Astrocyte (in vitro differentiated cells and primary cell): ENCODE results near the gene HMCN1. TPM values are rescaled to one million over a fixed set of nuclear protein-coding genes. Genes with fewer than 3 reads are reported as not detected.

ENCODE experiments used
- DNase-seq: peaks from one replicate; pipeline ENCODE4 v3.0.0-alpha.2; 2010; ENCODE audit warnings: low read depth
- FAIRE-seq: peaks from 2 replicates; lab custom pipeline; 2011; peaks lifted over from hg19 to GRCh38; lab: Jason Lieb, UNC
- H2AFZ ChIP-seq: 2 replicates; pipeline ENCODE4 v1.6.0; 2012; ENCODE audit warnings: low read depth, low read length, inconsistent platforms
- H3K27ac ChIP-seq: 2 replicates; pipeline ENCODE4 v1.5.1; 2011; ENCODE audit warnings: low read depth, low read length, inconsistent platforms
- H3K27me3 ChIP-seq: 2 replicates; pipeline ENCODE4 v1.6.0; 2011; ENCODE audit warnings: low read length, inconsistent platforms; ENCODE audit not compliant: insufficient read depth
- H3K36me3 ChIP-seq: 2 replicates; pipeline ENCODE4 v1.5.1; 2011; ENCODE audit warnings: low read length, inconsistent platforms; ENCODE audit not compliant: insufficient read depth
- H3K4me1 ChIP-seq: 2 replicates; pipeline ENCODE4 v1.5.1; 2011; ENCODE audit warnings: low read length, inconsistent platforms; ENCODE audit not compliant: insufficient read depth
- H3K4me2 ChIP-seq: 2 replicates; pipeline ENCODE4 v1.6.0; 2012; ENCODE audit warnings: low read length, inconsistent platforms
- H3K4me3 ChIP-seq: 2 replicates; pipeline ENCODE4 v1.5.1; 2011; ENCODE audit warnings: low read depth, mild to moderate bottlenecking, low read length, inconsistent platforms; ENCODE audit not compliant: insufficient read depth
- H3K79me2 ChIP-seq: 2 replicates; pipeline ENCODE4 v1.6.0; 2012; ENCODE audit warnings: mild to moderate bottlenecking, low read length, inconsistent platforms; ENCODE audit not compliant: insufficient read depth
- H3K9ac ChIP-seq: 2 replicates; pipeline ENCODE4 v1.6.0; 2012; ENCODE audit warnings: mild to moderate bottlenecking, low read length, inconsistent platforms
- H3K9me3 ChIP-seq: 2 replicates; pipeline ENCODE4 v1.5.1; 2012; ENCODE audit warnings: low read depth, mild to moderate bottlenecking, low read length, inconsistent platforms; ENCODE audit not compliant: insufficient read depth
- H4K20me1 ChIP-seq: 2 replicates; pipeline ENCODE4 v1.6.0; 2012; ENCODE audit warnings: low read length, inconsistent platforms; ENCODE audit not compliant: insufficient read depth
- H3K27ac Mint-ChIP-seq: one replicate; pipeline ENCODE4 v1.8.0; 2021; ENCODE audit warnings: mild to moderate bottlenecking, mixed read lengths; ENCODE audit not compliant: unreplicated experiment
- H3K27me3 Mint-ChIP-seq: one replicate; pipeline ENCODE4 v1.8.0; 2021; ENCODE audit warnings: low read depth, mixed read lengths; ENCODE audit not compliant: unreplicated experiment
- H3K36me3 Mint-ChIP-seq: one replicate; pipeline ENCODE4 v1.8.0; 2021; ENCODE audit warnings: low read depth, mixed read lengths; ENCODE audit not compliant: unreplicated experiment
- H3K4me1 Mint-ChIP-seq: one replicate; pipeline ENCODE4 v1.8.0; 2021; ENCODE audit warnings: low read depth, mixed read lengths; ENCODE audit not compliant: unreplicated experiment
- H3K4me3 Mint-ChIP-seq: one replicate; pipeline ENCODE4 v1.8.0; 2021; ENCODE audit warnings: mild to moderate bottlenecking, moderate library complexity, mixed read lengths; ENCODE audit not compliant: unreplicated experiment
- H3K9me3 Mint-ChIP-seq: one replicate; pipeline ENCODE4 v1.8.0; 2021; ENCODE audit warnings: mild to moderate bottlenecking, mixed read lengths; ENCODE audit not compliant: unreplicated experiment
- EZH2 ChIP-seq: IDR thresholded peaks from 2 replicates; pipeline ENCODE4 v1.6.1; 2012; ENCODE audit warnings: mild to moderate bottlenecking, low read length, inconsistent platforms; ENCODE audit not compliant: insufficient read depth
- total RNA-seq: library from RNA; stranded (reverse); gene quantifications from 2 replicates; pipeline ENCODE4 v1.2.1, GENCODE V29; 2021
- TF ChIP-seq, protein P1 (sequence below): IDR thresholded peaks from 2 replicates; pipeline ENCODE4 v1.5.1; 2011; ENCODE audit warnings: low read depth, mild to moderate bottlenecking, inconsistent platforms, low read length, moderate library complexity; ENCODE audit not compliant: insufficient read depth

HMCN1 gene
- total RNA-seq, 1 donor from 2014 or later = 19.7 TPM

DNA sequence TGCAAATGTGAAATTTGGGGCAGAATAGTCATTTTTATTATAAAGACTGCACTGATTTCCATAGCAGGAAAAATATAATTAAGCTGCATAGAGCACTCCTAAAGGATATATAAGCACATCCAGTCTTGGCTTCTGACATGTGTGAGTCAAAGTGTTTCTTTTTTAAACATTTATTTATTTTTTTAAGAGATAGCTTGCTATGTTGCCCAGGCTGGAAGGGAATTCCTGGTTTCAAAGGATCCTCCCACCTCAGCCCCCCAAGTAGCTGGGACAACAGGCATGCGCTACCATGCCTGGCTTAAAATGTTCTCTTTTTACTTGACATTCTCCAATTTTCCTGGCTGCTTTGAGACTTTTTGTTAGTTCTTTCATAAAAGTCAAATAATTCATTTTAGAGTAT is 126.1 kb downstream of the HMCN1 start:
- peaks cover 38% of the 10 kb centered on the region for H3K4me1 Mint-ChIP-seq
- no peaks in the 10 kb centered on the region for H3K27me3 Mint-ChIP-seq
- Histone ChIP-seq H3K9me3 (no peaks in the 10 kb centered on the region), H3K4me3 (no peak overlapping the region), H3K27ac (peak overlapping the region; percentile 64), H4K20me1 (no peaks in the 10 kb centered on the region), H3K9ac (no peak overlapping the region), H3K4me1 (peaks cover 45% of the 10 kb centered on the region), H2AFZ (no peak overlapping the region), H3K36me3 (no peaks in the 10 kb centered on the region), H3K4me2 (no peak overlapping the region), H3K27me3 (no peaks in the 10 kb centered on the region), H3K79me2 (no peaks in the 10 kb centered on the region)
- no peak overlapping the region for H3K4me3 Mint-ChIP-seq
- TF ChIP-seq, protein P1, sequence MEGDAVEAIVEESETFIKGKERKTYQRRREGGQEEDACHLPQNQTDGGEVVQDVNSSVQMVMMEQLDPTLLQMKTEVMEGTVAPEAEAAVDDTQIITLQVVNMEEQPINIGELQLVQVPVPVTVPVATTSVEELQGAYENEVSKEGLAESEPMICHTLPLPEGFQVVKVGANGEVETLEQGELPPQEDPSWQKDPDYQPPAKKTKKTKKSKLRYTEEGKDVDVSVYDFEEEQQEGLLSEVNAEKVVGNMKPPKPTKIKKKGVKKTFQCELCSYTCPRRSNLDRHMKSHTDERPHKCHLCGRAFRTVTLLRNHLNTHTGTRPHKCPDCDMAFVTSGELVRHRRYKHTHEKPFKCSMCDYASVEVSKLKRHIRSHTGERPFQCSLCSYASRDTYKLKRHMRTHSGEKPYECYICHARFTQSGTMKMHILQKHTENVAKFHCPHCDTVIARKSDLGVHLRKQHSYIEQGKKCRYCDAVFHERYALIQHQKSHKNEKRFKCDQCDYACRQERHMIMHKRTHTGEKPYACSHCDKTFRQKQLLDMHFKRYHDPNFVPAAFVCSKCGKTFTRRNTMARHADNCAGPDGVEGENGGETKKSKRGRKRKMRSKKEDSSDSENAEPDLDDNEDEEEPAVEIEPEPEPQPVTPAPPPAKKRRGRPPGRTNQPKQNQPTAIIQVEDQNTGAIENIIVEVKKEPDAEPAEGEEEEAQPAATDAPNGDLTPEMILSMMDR = no peak
- no peak for TF ChIP-seq EZH2
- H3K27ac Mint-ChIP-seq = no peak overlapping the region
- H3K36me3 Mint-ChIP-seq = no peaks in the 10 kb centered on the region
- H3K9me3 Mint-ChIP-seq = peaks cover 1% of the 10 kb centered on the region
- peak; percentile 50 for DNase-seq
- FAIRE-seq = no peak

DNA sequence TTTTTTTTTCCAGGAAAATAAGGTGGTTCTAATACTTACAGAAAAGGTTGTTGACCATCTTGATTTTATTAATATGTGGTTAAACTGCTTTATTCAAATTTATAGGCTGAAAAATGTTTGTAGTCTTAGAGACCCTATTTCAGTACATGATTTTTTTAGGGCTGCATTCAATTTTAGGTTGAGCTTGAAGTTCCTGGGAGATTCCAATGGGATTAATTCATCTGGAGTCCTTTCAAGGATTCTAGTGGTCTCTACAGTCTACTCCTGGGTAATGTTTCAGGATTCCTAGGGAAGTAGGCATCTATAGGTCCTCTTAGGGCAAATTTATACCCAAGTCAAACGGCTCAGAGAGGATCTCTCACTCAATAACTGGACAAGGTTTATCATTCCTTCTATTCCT is 126.7 kb downstream of the HMCN1 start:
- H2AFZ ChIP-seq = no peak overlapping the region
- H3K27ac ChIP-seq = peak overlapping the region; percentile 64
- Mint-ChIP-seq H3K27ac (no peak overlapping the region), H3K9me3 (peaks cover 1% of the 10 kb centered on the region), H3K27me3 (no peaks in the 10 kb centered on the region), H3K4me1 (peaks cover 38% of the 10 kb centered on the region), H3K36me3 (no peaks in the 10 kb centered on the region), H3K4me3 (no peak overlapping the region)
- no peaks in the 10 kb centered on the region for H4K20me1 ChIP-seq
- no peaks in the 10 kb centered on the region for H3K79me2 ChIP-seq
- TF ChIP-seq, protein P1 = no peak
- no peak for TF ChIP-seq EZH2
- no peaks in the 10 kb centered on the region for H3K9me3 ChIP-seq
- H3K36me3 ChIP-seq = no peaks in the 10 kb centered on the region
- H3K27me3 ChIP-seq = no peaks in the 10 kb centered on the region
- peaks cover 49% of the 10 kb centered on the region for H3K4me1 ChIP-seq
- peak; percentile 50 for DNase-seq
- H3K9ac ChIP-seq = peak overlapping the region; percentile 13
- H3K4me2 ChIP-seq = peak overlapping the region; percentile 47
- no peak overlapping the region for H3K4me3 ChIP-seq
- FAIRE-seq = peak; percentile 29

GRCh38 chr1:185861630-185862029 is 127.4 kb downstream of the HMCN1 start:
- peaks cover 49% of the 10 kb centered on the region for H3K4me1 ChIP-seq
- H3K79me2 ChIP-seq = no peaks in the 10 kb centered on the region
- H2AFZ ChIP-seq = no peak overlapping the region
- H3K4me3 ChIP-seq = no peak overlapping the region
- H3K4me2 ChIP-seq = peak overlapping the region; percentile 47
- Mint-ChIP-seq H3K27ac (no peak overlapping the region), H3K4me1 (peaks cover 38% of the 10 kb centered on the region), H3K4me3 (no peak overlapping the region), H3K27me3 (no peaks in the 10 kb centered on the region), H3K9me3 (peaks cover 1% of the 10 kb centered on the region), H3K36me3 (no peaks in the 10 kb centered on the region)
- no peak for TF ChIP-seq EZH2
- TF ChIP-seq, protein P1 = no peak
- FAIRE-seq (peak; percentile 63), DNase-seq (peak; percentile 79)
- no peaks in the 10 kb centered on the region for H3K36me3 ChIP-seq
- H4K20me1 ChIP-seq = no peaks in the 10 kb centered on the region
- H3K27me3 ChIP-seq = no peaks in the 10 kb centered on the region
- H3K27ac ChIP-seq = peak overlapping the region; percentile 64
- H3K9ac ChIP-seq = no peak overlapping the region
- no peaks in the 10 kb centered on the region for H3K9me3 ChIP-seq
